SK-N-SH (cell line): ENCODE measurements around the gene CLMN. TPM values are rescaled to one million over a fixed set of nuclear protein-coding genes. Genes with fewer than 3 reads are reported as not detected.

ENCODE experiments used
- CTCF ChIA-PET: fragments of 300-600, 350-600 bp; formaldehyde crosslinking; extraction: SDS; loops from one replicate; lab custom pipeline; 2021; lab: Yijun Ruan, JAX
- POLR2A ChIA-PET: fragments of 350-600 bp; sonication (Branson Sonifier 250); formaldehyde crosslinking; extraction: SDS; loops from one replicate; lab custom pipeline; 2020; ENCODE audit warnings: antibody characterized with exemption, inconsistent platforms; lab: Yijun Ruan, JAX
- DNase-seq: peaks from one replicate; pipeline ENCODE4 v3.0.0; 2012
- H2AFZ ChIP-seq: fragments of 200-600 bp; sonication (generic); 2 replicates; pipeline ENCODE4 v1.8.1; 2016; ENCODE audit warnings: antibody characterized with exemption, mild to moderate bottlenecking, low read depth
- H3F3A ChIP-seq: fragments of 200-600 bp; sonication (generic); replicated peaks from 2 replicates; pipeline ENCODE3; 2016; ENCODE audit warnings: antibody characterized with exemption, mild to moderate bottlenecking; ENCODE audit not compliant: insufficient read depth
- H3K27ac ChIP-seq, 2 experiments: fragments of 200-500 bp in 1 of 2; fragments of 200-600 bp in 1 of 2; sonication (Bioruptor generic) in 1 of 2; sonication (generic), shearing (Covaris generic) in 1 of 2; 2 replicates each; pipeline versions ENCODE4 v1.5.1 to v1.6.1; 2014 to 2016; ENCODE audit warnings: low read depth in 2 of 2, inconsistent platforms in 1 of 2, low read length in 1 of 2, mild to moderate bottlenecking in 1 of 2, mixed read lengths in 1 of 2
- H3K27me3 ChIP-seq: fragments of 200-600 bp; sonication (generic), shearing (Covaris generic); 2 replicates; pipeline ENCODE4 v1.6.1; 2016; ENCODE audit warnings: mixed run types; ENCODE audit not compliant: insufficient read depth
- H3K36me3 ChIP-seq, 2 experiments: fragments of 200-500 bp in 1 of 2; fragments of 200-600 bp in 1 of 2; sonication (Bioruptor generic) in 1 of 2; sonication (generic) in 1 of 2; replicated peaks in 1 of 2; 2 replicates each; pipeline versions ENCODE3 to v1.5.1; 2014 to 2016; ENCODE audit warnings: low read length in 1 of 2, mild to moderate bottlenecking in 1 of 2; ENCODE audit not compliant: insufficient read depth in 2 of 2, control insufficient read depth in 1 of 2
- H3K4me1 ChIP-seq, 2 experiments: fragments of 200-500 bp in 1 of 2; fragments of 200-600 bp in 1 of 2; sonication (Bioruptor generic) in 1 of 2; sonication (generic), shearing (Covaris generic) in 1 of 2; 2 replicates each; pipeline versions ENCODE4 v1.5.1 to v1.6.1; 2014 to 2016; ENCODE audit warnings: low read depth in 1 of 2, low read length in 1 of 2, mixed run types in 1 of 2; ENCODE audit not compliant: insufficient read depth in 2 of 2, control insufficient read depth in 1 of 2
- H3K4me2 ChIP-seq: fragments of 200-600 bp; sonication (generic), shearing (Covaris generic); 2 replicates; pipeline ENCODE4 v1.6.1; 2017; ENCODE audit warnings: mixed run types
- H3K4me3 ChIP-seq, 2 experiments: fragments of 200-500 bp in 1 of 2; fragments of 200-600 bp in 1 of 2; sonication (Bioruptor generic) in 1 of 2; sonication (generic), shearing (Covaris generic) in 1 of 2; 2 replicates each; pipeline versions ENCODE4 v1.5.1 to v1.8.1; 2014 to 2016; ENCODE audit warnings: low read depth in 2 of 2, inconsistent platforms in 1 of 2, low read length in 1 of 2, mild to moderate bottlenecking in 1 of 2, mixed read lengths in 1 of 2, moderate library complexity in 1 of 2
- H3K79me2 ChIP-seq: fragments of 200-600 bp; sonication (generic); 2 replicates; pipeline ENCODE4 v1.8.1; 2017; ENCODE audit warnings: mild to moderate bottlenecking; ENCODE audit not compliant: insufficient read depth
- H3K9ac ChIP-seq: fragments of 200-600 bp; sonication (generic); 2 replicates; pipeline ENCODE4 v1.6.1; 2017; ENCODE audit warnings: mixed run types
- H3K9me2 ChIP-seq: fragments of 200-600 bp; sonication (generic); 2 replicates; pipeline ENCODE4 v1.6.1; 2017; ENCODE audit warnings: mixed run types
- H3K9me3 ChIP-seq: fragments of 200-600 bp; sonication (generic); 2 replicates; pipeline ENCODE4 v1.6.1; 2017; ENCODE audit warnings: mixed run types, mild to moderate bottlenecking, moderate library complexity
- H4K20me1 ChIP-seq: fragments of 200-600 bp; sonication (generic); 2 replicates; pipeline ENCODE4 v1.6.1; 2017; ENCODE audit warnings: mild to moderate bottlenecking, mixed run types; ENCODE audit not compliant: insufficient read depth
- ELF1 ChIP-seq: IDR thresholded peaks from 2 replicates; pipeline ENCODE4 v1.4.0; 2012
- EP300 ChIP-seq, 2 experiments: IDR thresholded peaks; 2 replicates each; pipeline versions ENCODE4 v1.4.0 to v1.6.1; 2012; ENCODE audit warnings: borderline replicate concordance in 1 of 2, low read depth in 1 of 2, low read length in 1 of 2
- EZH2phosphoT487 ChIP-seq: fragments of 200-600 bp; sonication (generic); IDR thresholded peaks from 2 replicates; pipeline ENCODE4 v1.6.1; 2017; ENCODE audit warnings: low read depth, mixed run types, mild to moderate bottlenecking, antibody characterized with exemption, moderate library complexity, borderline replicate concordance
- FOSL2 ChIP-seq: IDR thresholded peaks from 2 replicates; pipeline ENCODE4 v1.4.0; 2012; ENCODE audit warnings: low read depth, mild to moderate bottlenecking, moderate library complexity, borderline replicate concordance
- FOXM1 ChIP-seq: IDR thresholded peaks from 2 replicates; pipeline ENCODE4 v1.4.0; 2012; ENCODE audit warnings: low read depth, mild to moderate bottlenecking
- GABPA ChIP-seq: IDR thresholded peaks from 2 replicates; pipeline ENCODE4 v1.4.0; 2012; ENCODE audit warnings: low read depth, mild to moderate bottlenecking
- MEF2A ChIP-seq: IDR thresholded peaks from 2 replicates; pipeline ENCODE4 v1.4.0; 2012; ENCODE audit warnings: low read depth, borderline replicate concordance
- MXI1 ChIP-seq: IDR thresholded peaks from 2 replicates; pipeline ENCODE4 v1.6.1; 2012; ENCODE audit warnings: mild to moderate bottlenecking, low read depth, low read length, improper control_type of control experiment
- NFIC ChIP-seq: IDR thresholded peaks from 2 replicates; pipeline ENCODE4 v1.4.0; 2012; ENCODE audit warnings: borderline replicate concordance
- RCOR1 ChIP-seq: fragments of 150-350 bp; IDR thresholded peaks from 2 replicates; pipeline ENCODE4 v1.6.1; 2017; ENCODE audit warnings: antibody characterized with exemption, low read length
- TAF1 ChIP-seq: IDR thresholded peaks from 2 replicates; pipeline ENCODE4 v1.6.1; 2012; ENCODE audit warnings: low read depth, mild to moderate bottlenecking, low read length, moderate library complexity, borderline replicate concordance
- TCF12 ChIP-seq: IDR thresholded peaks from 2 replicates; pipeline ENCODE4 v1.4.0; 2012
- TEAD4 ChIP-seq: IDR thresholded peaks from 2 replicates; pipeline ENCODE4 v1.4.0; 2012; ENCODE audit warnings: mild to moderate bottlenecking, borderline replicate concordance; ENCODE audit not compliant: insufficient read depth
- YY1 ChIP-seq: IDR thresholded peaks from 2 replicates; pipeline ENCODE4 v1.4.0; 2012; ENCODE audit warnings: low read depth, mild to moderate bottlenecking
- WGBS: methylation state at CpG from one replicate; pipeline ENCODE4 v1.1.6; 2017; ENCODE audit warnings: low lambda C conversion rate; 5-methylcytosine and 5-hydroxymethylcytosine counted together
- polyA plus RNA-seq, 3 experiments: library from polyadenylated mRNA; depleted of rRNA; stranded (reverse); fragments of >200 nt; gene quantifications; 2 replicates each; pipeline ENCODE4 v1.2.3, GENCODE V29; 2012
- TF ChIP-seq, protein P1 (sequence below): IDR thresholded peaks from 2 replicates; pipeline ENCODE4 v1.4.0; 2012; ENCODE audit warnings: low read depth
- TF ChIP-seq, protein P2 (sequence below): fragments of 150-350 bp; IDR thresholded peaks from 2 replicates; pipeline ENCODE4 v1.6.1; 2016; ENCODE audit warnings: mild to moderate bottlenecking, low read depth, low read length
- TF ChIP-seq, protein P3 (sequence below): IDR thresholded peaks from 2 replicates; pipeline ENCODE4 v1.4.0; 2012; ENCODE audit warnings: low read depth, borderline replicate concordance
- TF ChIP-seq, protein P4 (sequence below): fragments of 150-350 bp; IDR thresholded peaks from 2 replicates; pipeline ENCODE4 v1.6.1; 2017; ENCODE audit warnings: antibody characterized with exemption, low read length, low read depth, borderline replicate concordance
- TF ChIP-seq, protein P5 (sequence below): IDR thresholded peaks from 2 replicates; pipeline ENCODE4; 2012

Gene CLMN
- polyA plus RNA-seq, 1 of the 3 experiments (the other 2 are of a cell fraction) = 1.4 TPM

DNA sequence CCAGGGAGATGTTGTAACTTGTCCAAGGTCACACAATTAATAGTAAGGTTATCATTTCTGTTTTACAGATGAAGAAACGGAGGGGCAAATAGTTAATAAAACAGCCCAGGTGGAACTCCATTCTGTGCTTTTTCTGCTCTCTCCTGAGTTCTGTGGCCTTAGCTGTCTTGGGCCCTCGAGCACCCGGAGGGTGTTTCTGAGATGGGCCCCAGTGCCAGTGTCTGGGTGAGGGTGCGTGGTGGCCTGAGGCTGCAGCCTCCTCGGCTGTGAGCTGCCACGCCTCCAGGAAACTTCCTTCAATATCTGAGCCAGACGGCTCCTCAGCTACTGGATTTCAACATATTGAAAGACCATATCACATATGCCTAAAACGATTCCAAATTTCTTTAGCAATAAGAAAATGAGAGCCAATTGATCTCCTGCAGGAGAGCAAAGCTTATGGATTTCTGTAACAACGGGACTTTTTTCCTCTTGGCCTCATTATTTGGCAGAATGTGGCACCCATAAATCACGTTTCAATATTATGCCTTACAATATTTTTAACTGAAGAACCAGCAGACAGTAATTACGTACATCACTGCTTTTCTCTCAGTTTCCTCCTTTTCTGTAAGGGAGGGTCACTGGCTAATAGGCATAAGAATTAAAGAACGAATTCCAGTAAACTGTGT is 87.6 kb downstream of the CLMN start:
- 83% methylated on average over 12 of the region's 12 CpGs for WGBS
- Histone ChIP-seq H3K9me2 (no peaks in the 10 kb centered on the region), H2AFZ (no peak overlapping the region), H3K27ac (no peak overlapping the region)
- TF ChIP-seq TCF12 (no peak), NFIC (no peak), FOSL2 (no peak), FOXM1 (no peak), EZH2phosphoT487 (no peak), EP300 (IDR thresholded peaks at IDR 0.05; ENCODE audit: borderline replicate concordance in 1 of 2, low read depth in 1 of 2, low read length in 1 of 2) (no peak), RCOR1 (no peak), MEF2A (no peak), GABPA (no peak), TAF1 (no peak), YY1 (no peak), ELF1 (no peak)
- TF ChIP-seq, protein P1, sequence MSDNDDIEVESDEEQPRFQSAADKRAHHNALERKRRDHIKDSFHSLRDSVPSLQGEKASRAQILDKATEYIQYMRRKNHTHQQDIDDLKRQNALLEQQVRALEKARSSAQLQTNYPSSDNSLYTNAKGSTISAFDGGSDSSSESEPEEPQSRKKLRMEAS = no peak
- TF ChIP-seq, protein P2, sequence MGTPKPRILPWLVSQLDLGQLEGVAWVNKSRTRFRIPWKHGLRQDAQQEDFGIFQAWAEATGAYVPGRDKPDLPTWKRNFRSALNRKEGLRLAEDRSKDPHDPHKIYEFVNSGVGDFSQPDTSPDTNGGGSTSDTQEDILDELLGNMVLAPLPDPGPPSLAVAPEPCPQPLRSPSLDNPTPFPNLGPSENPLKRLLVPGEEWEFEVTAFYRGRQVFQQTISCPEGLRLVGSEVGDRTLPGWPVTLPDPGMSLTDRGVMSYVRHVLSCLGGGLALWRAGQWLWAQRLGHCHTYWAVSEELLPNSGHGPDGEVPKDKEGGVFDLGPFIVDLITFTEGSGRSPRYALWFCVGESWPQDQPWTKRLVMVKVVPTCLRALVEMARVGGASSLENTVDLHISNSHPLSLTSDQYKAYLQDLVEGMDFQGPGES = no peak
- TF ChIP-seq, all 33 proteins: peak for 0
- Histone ChIP-seq H3K4me2 (no peak overlapping the region), H3K4me1 (peaks cover 7 to 9% of the 10 kb centered on the region in 2 experiments; a peak in 2 of 4 replicates), H3K79me2 (no peaks in the 10 kb centered on the region), H3K4me3 (no peak overlapping the region), H3K9me3 (no peaks in the 10 kb centered on the region), H3K27me3 (no peaks in the 10 kb centered on the region), H3K36me3 (no peaks in the 10 kb centered on the region), H3F3A (peaks cover 5% of the 10 kb centered on the region), H3K9ac (no peak overlapping the region), H4K20me1 (no peaks in the 10 kb centered on the region)
- CTCF ChIA-PET = interaction anchor here (0.6 to 0.7 kb wide), 2 partner anchors 34 to 195 kb away, joined by 3 read pairs; no protein-coding TSS in a partner anchor
- no peak for DNase-seq
- POLR2A ChIA-PET = no interaction called here

DNA sequence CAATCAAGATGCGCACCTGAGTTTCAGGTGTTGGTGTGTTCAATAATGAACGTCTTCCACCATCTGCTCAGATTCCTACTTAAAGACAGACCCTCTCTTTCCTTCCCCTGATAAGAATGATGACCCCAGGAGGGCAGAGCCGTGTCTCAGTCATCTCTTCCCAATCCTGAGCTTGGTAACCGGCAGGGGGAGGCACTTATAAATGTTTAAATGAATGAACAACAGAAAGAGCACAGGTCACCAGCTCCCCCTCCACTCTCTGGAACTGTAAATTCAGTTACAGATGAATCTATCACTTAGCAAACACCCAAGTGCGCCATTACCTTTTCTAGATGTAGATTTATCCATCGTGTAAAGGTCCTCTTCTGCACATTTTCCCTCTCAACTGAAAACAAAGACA is 90.0 kb downstream of the CLMN start:
- no peaks in the 10 kb centered on the region for H3K9me3 ChIP-seq
- POLR2A ChIA-PET = no interaction called here
- DNase-seq = no peak
- H3K4me2 ChIP-seq = no peak overlapping the region
- H3F3A ChIP-seq = peaks cover 5% of the 10 kb centered on the region
- no peak overlapping the region for H2AFZ ChIP-seq
- H3K4me1 ChIP-seq = peaks cover 10 to 13% of the 10 kb centered on the region in 2 experiments; a peak in 2 of 4 replicates
- WGBS = 76% methylated on average over 6 of the region's 6 CpGs
- no peak overlapping the region for H3K9ac ChIP-seq
- H3K4me3 ChIP-seq = no peak overlapping the region
- H4K20me1 ChIP-seq = no peaks in the 10 kb centered on the region
- no peaks in the 10 kb centered on the region for H3K79me2 ChIP-seq
- H3K27me3 ChIP-seq = no peaks in the 10 kb centered on the region
- no peaks in the 10 kb centered on the region for H3K9me2 ChIP-seq
- H3K36me3 ChIP-seq = no peaks in the 10 kb centered on the region
- CTCF ChIA-PET = interaction anchor here (1.1 to 1.6 kb wide), 2 partner anchors 20 to 24 kb away, joined by 3 to 5 read pairs; no protein-coding TSS in a partner anchor
- no peak overlapping the region for H3K27ac ChIP-seq
- TF ChIP-seq, protein P3, sequence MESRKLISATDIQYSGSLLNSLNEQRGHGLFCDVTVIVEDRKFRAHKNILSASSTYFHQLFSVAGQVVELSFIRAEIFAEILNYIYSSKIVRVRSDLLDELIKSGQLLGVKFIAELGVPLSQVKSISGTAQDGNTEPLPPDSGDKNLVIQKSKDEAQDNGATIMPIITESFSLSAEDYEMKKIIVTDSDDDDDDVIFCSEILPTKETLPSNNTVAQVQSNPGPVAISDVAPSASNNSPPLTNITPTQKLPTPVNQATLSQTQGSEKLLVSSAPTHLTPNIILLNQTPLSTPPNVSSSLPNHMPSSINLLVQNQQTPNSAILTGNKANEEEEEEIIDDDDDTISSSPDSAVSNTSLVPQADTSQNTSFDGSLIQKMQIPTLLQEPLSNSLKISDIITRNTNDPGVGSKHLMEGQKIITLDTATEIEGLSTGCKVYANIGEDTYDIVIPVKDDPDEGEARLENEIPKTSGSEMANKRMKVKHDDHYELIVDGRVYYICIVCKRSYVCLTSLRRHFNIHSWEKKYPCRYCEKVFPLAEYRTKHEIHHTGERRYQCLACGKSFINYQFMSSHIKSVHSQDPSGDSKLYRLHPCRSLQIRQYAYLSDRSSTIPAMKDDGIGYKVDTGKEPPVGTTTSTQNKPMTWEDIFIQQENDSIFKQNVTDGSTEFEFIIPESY = no peak
- TF ChIP-seq TCF12 = no peak
- no peak for TF ChIP-seq TEAD4
- TF ChIP-seq, protein P4, sequence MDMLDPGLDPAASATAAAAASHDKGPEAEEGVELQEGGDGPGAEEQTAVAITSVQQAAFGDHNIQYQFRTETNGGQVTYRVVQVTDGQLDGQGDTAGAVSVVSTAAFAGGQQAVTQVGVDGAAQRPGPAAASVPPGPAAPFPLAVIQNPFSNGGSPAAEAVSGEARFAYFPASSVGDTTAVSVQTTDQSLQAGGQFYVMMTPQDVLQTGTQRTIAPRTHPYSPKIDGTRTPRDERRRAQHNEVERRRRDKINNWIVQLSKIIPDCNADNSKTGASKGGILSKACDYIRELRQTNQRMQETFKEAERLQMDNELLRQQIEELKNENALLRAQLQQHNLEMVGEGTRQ = no peak
- no peak for TF ChIP-seq MXI1
- TF ChIP-seq NFIC = no peak
- no peak for TF ChIP-seq FOXM1
- TF ChIP-seq, protein P1 = no peak
- TF ChIP-seq, protein P5, sequence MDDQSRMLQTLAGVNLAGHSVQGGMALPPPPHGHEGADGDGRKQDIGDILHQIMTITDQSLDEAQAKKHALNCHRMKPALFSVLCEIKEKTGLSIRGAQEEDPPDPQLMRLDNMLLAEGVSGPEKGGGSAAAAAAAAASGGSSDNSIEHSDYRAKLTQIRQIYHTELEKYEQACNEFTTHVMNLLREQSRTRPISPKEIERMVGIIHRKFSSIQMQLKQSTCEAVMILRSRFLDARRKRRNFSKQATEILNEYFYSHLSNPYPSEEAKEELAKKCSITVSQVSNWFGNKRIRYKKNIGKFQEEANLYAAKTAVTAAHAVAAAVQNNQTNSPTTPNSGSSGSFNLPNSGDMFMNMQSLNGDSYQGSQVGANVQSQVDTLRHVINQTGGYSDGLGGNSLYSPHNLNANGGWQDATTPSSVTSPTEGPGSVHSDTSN = no peak
